HG02870 (cell line): Measurements from ENCODE around the gene NT5E.

Experiments
- ATAC-seq: cut with Tn5 transposase; IDR thresholded peaks from one replicate; pipeline ENCODE4 v1.9.1; 2021; ENCODE audit warnings: mild to moderate bottlenecking, moderate library complexity; ENCODE audit not compliant: unreplicated experiment

Gene NT5E

GRCh38 chr6:85421181-85421580 lies 28.7 kb upstream of the NT5E start:
- no peak for ATAC-seq

- no peak for ATAC-seq
These were observed 27.9 kb upstream of the NT5E start for GRCh38 chr6:85421972-85422371.

GRCh38 chr6:85422996-85423395 lies 26.9 kb upstream of the NT5E start:
- ATAC-seq = no peak

GRCh38 chr6:85424981-85425380 lies 24.9 kb upstream of the NT5E start:
- ATAC-seq = no peak

GRCh38 chr6:85425997-85426396 lies 23.9 kb upstream of the NT5E start:
- ATAC-seq = no peak

GRCh38 chr6:85428486-85428885 lies 21.4 kb upstream of the NT5E start:
- ATAC-seq = no peak

GRCh38 chr6:85429346-85429745 lies 20.5 kb upstream of the NT5E start:
- ATAC-seq = no peak

GRCh38 chr6:85431271-85431670 lies 18.6 kb upstream of the NT5E start:
- ATAC-seq = no peak

- no peak for ATAC-seq
These were observed 17.3 kb upstream of the NT5E start for GRCh38 chr6:85432554-85432953.

GRCh38 chr6:85435851-85436250 lies 14.0 kb upstream of the NT5E start:
- no peak for ATAC-seq

GRCh38 chr6:85436411-85436810 lies 13.5 kb upstream of the NT5E start:
- ATAC-seq = no peak

- no peak for ATAC-seq
These were observed 12.9 kb upstream of the NT5E start for GRCh38 chr6:85436939-85437495.

GRCh38 chr6:85443349-85444117 lies 6.3 kb upstream of the NT5E start:
- no peak for ATAC-seq

- ATAC-seq = peak; percentile 80
These were observed 480 bp upstream of the NT5E start for GRCh38 chr6:85449388-85449817.

GRCh38 chr6:85451565-85452306 lies 1.9 kb downstream of the NT5E start:
- no peak for ATAC-seq

GRCh38 chr6:85452441-85452881 lies 2.6 kb downstream of the NT5E start:
- no peak for ATAC-seq

- ATAC-seq = no peak
These were observed 3.2 kb downstream of the NT5E start for GRCh38 chr6:85453052-85453451.

- no peak for ATAC-seq
These were observed 3.6 kb downstream of the NT5E start for GRCh38 chr6:85453490-85453889.

GRCh38 chr6:85455471-85456026 lies 5.7 kb downstream of the NT5E start:
- no peak for ATAC-seq

GRCh38 chr6:85456782-85457181 lies 6.9 kb downstream of the NT5E start:
- no peak for ATAC-seq

GRCh38 chr6:85458184-85458583 lies 8.3 kb downstream of the NT5E start:
- no peak for ATAC-seq

- ATAC-seq = no peak
These were observed 8.9 kb downstream of the NT5E start for GRCh38 chr6:85458782-85459181.
